Measurements from ENCODE around the gene ZNF136.
A peak's percentile ranks its signal among the peaks of the same experiment; 100 is the strongest.

Gene ZNF136

GRCh38 chr19:12194827-12195731, 32.2 kb downstream of the ZNF136 start:
- peak; percentile 69 for DNase-seq

- DNase-seq = no peak
Observed at GRCh38 chr19:12198136-12198535, 35.2 kb downstream of the ZNF136 start.

GRCh38 chr19:12199757-12200419, 37.0 kb downstream of the ZNF136 start:
- DNase-seq = no peak

GRCh38 chr19:12202250-12202649, 39.4 kb downstream of the ZNF136 start:
- DNase-seq = peak; percentile 55

GRCh38 chr19:12205296-12205695, 42.4 kb downstream of the ZNF136 start:
- no peak for DNase-seq

GRCh38 chr19:12208221-12208620, 45.3 kb downstream of the ZNF136 start:
- DNase-seq = no peak

- DNase-seq = no peak
Observed at GRCh38 chr19:12217332-12217731, 54.4 kb downstream of the ZNF136 start.

- no peak for DNase-seq
Observed at GRCh38 chr19:12222980-12223630, 60.2 kb downstream of the ZNF136 start.

GRCh38 chr19:12224676-12225075, 61.8 kb downstream of the ZNF136 start:
- DNase-seq = no peak

GRCh38 chr19:12229990-12230389, 67.1 kb downstream of the ZNF136 start:
- no peak for DNase-seq

- no peak for DNase-seq
Observed at GRCh38 chr19:12230751-12231733, 68.1 kb downstream of the ZNF136 start.

- no peak for DNase-seq
Observed at GRCh38 chr19:12232961-12233360, 70.1 kb downstream of the ZNF136 start.

- DNase-seq = no peak
Observed at GRCh38 chr19:12237143-12237839, 74.4 kb downstream of the ZNF136 start.

Measured in activated T-cell treated with anti-CD3 and anti-CD28 coated beads, Interleukin-2, amount 50 U/mL, for 1 hour (primary cell).